SJCRH30 (cell line): ENCODE data around the gene IL1R1. TPM values are rescaled to one million over a fixed set of nuclear protein-coding genes. Genes with fewer than 3 reads are reported as not detected.
"Not testable (repeated sequence)": the region's sequence is repeated elsewhere in the genome, so short reads cannot be mapped to it uniquely, and the experiment has no call there.

Source experiments
- DNase-seq, 2 experiments: peaks; one replicate each; pipeline ENCODE4 v3.0.0-alpha.2; 2015 to 2020
- H3K27ac ChIP-seq: fragments of 250-450 bp; sonication (Bioruptor Pico); 2 replicates; pipeline ENCODE4 v1.5.1; 2020; ENCODE audit warnings: mild to moderate bottlenecking, moderate library complexity
- H3K27me3 ChIP-seq: fragments of 250-450 bp; sonication (Bioruptor Pico); 2 replicates; pipeline ENCODE4 v1.5.1; 2020; ENCODE audit warnings: mild to moderate bottlenecking, moderate library complexity
- H3K36me3 ChIP-seq: fragments of 250-450 bp; sonication (Bioruptor Pico); 2 replicates; pipeline ENCODE4 v1.5.1; 2020; ENCODE audit warnings: mild to moderate bottlenecking, moderate library complexity
- H3K4me1 ChIP-seq: fragments of 250-450 bp; sonication (Bioruptor Pico); 2 replicates; pipeline ENCODE4 v1.5.1; 2020; ENCODE audit warnings: mild to moderate bottlenecking, moderate library complexity
- H3K4me3 ChIP-seq: fragments of 250-450 bp; sonication (Bioruptor Pico); 2 replicates; pipeline ENCODE4 v1.5.1; 2020; ENCODE audit warnings: mild to moderate bottlenecking, moderate library complexity
- H3K9me3 ChIP-seq: fragments of 250-450 bp; sonication (Bioruptor Pico); replicated peaks from 2 replicates; pipeline ENCODE4 v1.5.1; 2020; ENCODE audit warnings: mild to moderate bottlenecking, moderate library complexity
- total RNA-seq: library from RNA; depleted of rRNA; stranded (reverse); fragments of >200 nt; shearing (Covaris generic); gene quantifications from 2 replicates; pipeline ENCODE4 v1.2.3, GENCODE V29; 2014

Gene IL1R1
- total RNA-seq, 1 experiment from 2014 or later, result 0.12 TPM

DNA sequence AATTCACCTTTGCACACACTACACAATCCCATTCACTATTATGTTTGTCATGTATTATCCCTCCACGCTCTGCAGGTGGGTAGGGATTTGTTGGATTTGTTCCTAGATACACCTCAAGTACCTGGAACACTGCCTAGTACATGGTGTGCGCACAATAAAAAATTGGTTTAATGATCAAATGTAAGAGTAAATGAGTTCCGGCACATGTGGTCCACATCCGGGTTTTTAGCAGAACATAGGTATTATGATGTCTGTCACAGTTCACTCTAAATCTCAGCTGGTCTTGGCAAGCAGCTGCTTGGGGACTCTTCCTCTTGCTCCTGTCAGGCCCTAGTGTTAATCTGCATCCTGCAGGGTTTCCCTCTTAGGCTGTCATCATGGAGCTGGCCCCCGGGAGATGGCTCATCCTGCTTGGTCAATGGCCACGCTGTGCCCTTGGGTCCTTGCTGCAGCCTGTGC, 21.8 kb upstream of the IL1R1 start:
- DNase-seq, result no peak
- Histone ChIP-seq H3K27ac (no peak overlapping the region), H3K4me1 (no peaks in the 10 kb centered on the region), H3K4me3 (no peak overlapping the region), H3K36me3 (no peaks in the 10 kb centered on the region), H3K27me3 (no peaks in the 10 kb centered on the region), H3K9me3 (no peaks in the 10 kb centered on the region)

DNA sequence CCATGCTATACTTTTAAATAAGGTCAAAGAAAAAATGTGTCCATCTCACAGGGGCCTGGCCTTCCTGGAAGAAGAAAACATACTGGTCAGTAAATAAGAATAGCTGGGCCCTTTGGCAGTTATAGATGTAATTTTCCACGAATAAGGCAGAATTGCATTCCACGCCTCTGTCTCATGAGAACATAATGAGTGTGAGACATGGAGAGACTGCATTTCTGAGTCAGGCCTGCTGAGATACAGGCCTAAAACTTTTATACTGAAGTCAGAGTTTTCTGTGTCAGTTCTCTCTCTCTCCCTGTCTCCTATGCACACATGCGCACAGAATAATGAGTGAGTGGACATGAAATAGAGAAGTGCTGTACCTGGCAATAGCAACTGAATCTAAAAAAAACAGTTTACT, 20.4 kb upstream of the IL1R1 start:
- no peaks in the 10 kb centered on the region for H3K9me3 ChIP-seq
- no peak overlapping the region for H3K4me3 ChIP-seq
- DNase-seq, result no peak
- H3K36me3 ChIP-seq, result no peaks in the 10 kb centered on the region
- H3K4me1 ChIP-seq, result no peaks in the 10 kb centered on the region
- no peaks in the 10 kb centered on the region for H3K27me3 ChIP-seq
- no peak overlapping the region for H3K27ac ChIP-seq

- Histone ChIP-seq H3K27me3 (no peaks in the 10 kb centered on the region), H3K9me3 (no peaks in the 10 kb centered on the region), H3K4me3 (no peak overlapping the region), H3K36me3 (no peaks in the 10 kb centered on the region), H3K4me1 (no peaks in the 10 kb centered on the region), H3K27ac (no peak overlapping the region)
- no peak for DNase-seq
Measured at GRCh38 chr2:102122909-102123308, 19.6 kb upstream of the IL1R1 start.

- not testable (repeated sequence) for H3K4me3 ChIP-seq, H3K36me3 ChIP-seq
Measured at GRCh38 chr2:102124421-102124820, 18.1 kb upstream of the IL1R1 start.

GRCh38 chr2:102126169-102126568, 16.4 kb upstream of the IL1R1 start:
- Histone ChIP-seq H3K4me1 (no peaks in the 10 kb centered on the region), H3K36me3 (no peaks in the 10 kb centered on the region), H3K4me3 (no peak overlapping the region), H3K27ac (no peak overlapping the region), H3K27me3 (no peaks in the 10 kb centered on the region), H3K9me3 (no peaks in the 10 kb centered on the region)
- DNase-seq, result no peak

More at GRCh38 chr2:102124421-102124820, 18.1 kb upstream of the IL1R1 start:
- H3K27ac ChIP-seq, DNase-seq, H3K9me3 ChIP-seq, H3K4me1 ChIP-seq, H3K27me3 ChIP-seq: not testable (repeated sequence)

DNA sequence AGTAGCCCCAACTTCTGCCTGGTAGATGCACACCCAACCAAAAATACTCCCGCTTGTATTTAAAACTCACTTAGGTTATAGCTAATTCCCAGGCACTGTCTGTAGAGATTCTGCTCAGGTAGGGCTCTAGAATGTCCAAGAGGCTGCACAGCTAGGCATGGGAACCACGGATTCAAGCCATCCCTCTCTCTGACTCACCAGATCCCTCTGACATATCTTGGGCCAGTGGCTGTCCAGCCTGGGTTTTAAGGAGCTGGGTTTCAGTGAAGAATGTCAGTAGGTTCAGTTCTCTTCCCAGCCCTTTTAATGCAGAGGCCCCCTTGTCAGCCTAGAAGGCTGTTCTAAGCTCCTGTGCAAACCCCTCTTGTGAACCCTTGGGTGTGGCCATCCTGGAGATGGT, 15.9 kb upstream of the IL1R1 start:
- H3K4me1 ChIP-seq, result no peaks in the 10 kb centered on the region
- H3K9me3 ChIP-seq, result no peaks in the 10 kb centered on the region
- DNase-seq, result no peak
- H3K36me3 ChIP-seq, result no peaks in the 10 kb centered on the region
- H3K27me3 ChIP-seq, result no peaks in the 10 kb centered on the region
- no peak overlapping the region for H3K27ac ChIP-seq
- H3K4me3 ChIP-seq, result no peak overlapping the region

- no peak overlapping the region for H3K27ac ChIP-seq
Measured at GRCh38 chr2:102129082-102129481, 13.5 kb upstream of the IL1R1 start.

DNA sequence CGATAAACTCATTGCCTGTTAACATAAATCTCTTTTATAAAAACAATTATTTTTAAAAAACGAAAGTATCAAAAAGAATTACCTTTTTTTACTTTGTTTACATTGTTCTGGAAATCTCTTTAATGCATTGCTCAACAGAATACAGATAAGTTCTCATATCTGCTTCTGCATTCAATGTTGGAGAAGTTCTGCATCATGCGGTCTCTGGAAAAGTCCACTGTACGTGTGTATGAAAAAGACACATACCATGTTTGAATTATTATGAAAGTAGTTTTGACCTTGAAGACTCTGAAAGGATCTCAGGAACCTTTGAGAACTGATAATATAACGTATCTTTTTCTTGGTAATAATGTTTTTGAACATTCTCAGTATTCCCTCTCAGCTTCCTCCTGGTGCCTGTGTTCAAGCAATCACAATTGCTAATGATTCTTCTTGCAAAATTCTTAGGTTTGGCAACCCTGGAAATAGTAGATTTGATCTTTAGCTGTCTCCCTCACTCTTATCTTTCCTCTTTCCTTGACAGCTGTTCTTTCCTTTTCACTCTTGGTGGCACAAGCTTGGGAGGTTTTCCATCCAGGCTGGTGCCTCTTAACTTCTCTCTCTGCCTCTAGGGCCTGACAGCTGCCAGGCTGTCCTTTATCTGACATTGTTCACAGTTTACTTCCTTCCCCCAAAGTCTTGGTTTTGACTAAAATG, 12.4 kb upstream of the IL1R1 start:
- no peak for DNase-seq
- H3K27ac ChIP-seq, result no peak overlapping the region

More at GRCh38 chr2:102129082-102129481, 13.5 kb upstream of the IL1R1 start:
- Histone ChIP-seq H3K4me3 (no peak overlapping the region), H3K4me1 (no peaks in the 10 kb centered on the region), H3K9me3 (no peaks in the 10 kb centered on the region), H3K36me3 (no peaks in the 10 kb centered on the region), H3K27me3 (no peaks in the 10 kb centered on the region)
- DNase-seq, result no peak

GRCh38 chr2:102130647-102130991, 11.9 kb upstream of the IL1R1 start:
- Histone ChIP-seq H3K27ac (no peak overlapping the region), H3K4me3 (no peak overlapping the region), H3K27me3 (no peaks in the 10 kb centered on the region), H3K36me3 (no peaks in the 10 kb centered on the region), H3K4me1 (no peaks in the 10 kb centered on the region), H3K9me3 (no peaks in the 10 kb centered on the region)
- no peak for DNase-seq

More for the DNA sequence above, 12.4 kb upstream of the IL1R1 start:
- H3K36me3 ChIP-seq, result no peaks in the 10 kb centered on the region
- no peak overlapping the region for H3K4me3 ChIP-seq
- H3K27me3 ChIP-seq, result no peaks in the 10 kb centered on the region
- no peaks in the 10 kb centered on the region for H3K4me1 ChIP-seq
- no peaks in the 10 kb centered on the region for H3K9me3 ChIP-seq

DNA sequence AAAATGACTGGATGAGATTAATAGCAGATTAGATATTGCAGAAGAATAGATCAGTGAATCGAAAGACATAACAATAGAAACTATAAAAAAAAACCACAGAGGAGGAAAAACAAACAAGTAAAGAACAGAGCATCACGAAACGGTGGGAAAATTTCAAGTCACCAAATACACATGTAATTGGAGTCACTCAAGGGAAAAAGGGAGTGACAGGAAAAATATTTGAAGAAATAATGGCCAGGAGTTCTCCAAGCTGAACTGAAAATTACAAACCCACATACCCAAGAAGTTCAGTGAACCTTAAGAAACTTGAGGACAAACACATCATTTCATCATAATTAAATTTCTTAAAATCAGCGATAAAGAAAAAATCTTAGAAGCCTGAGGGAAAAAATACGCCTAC, 11.0 kb upstream of the IL1R1 start:
- no peaks in the 10 kb centered on the region for H3K36me3 ChIP-seq
- no peaks in the 10 kb centered on the region for H3K9me3 ChIP-seq
- no peaks in the 10 kb centered on the region for H3K4me1 ChIP-seq
- no peak overlapping the region for H3K4me3 ChIP-seq
- H3K27me3 ChIP-seq, result no peaks in the 10 kb centered on the region
- H3K27ac ChIP-seq, result no peak overlapping the region
- DNase-seq, result no peak

GRCh38 chr2:102137138-102137537, 5.4 kb upstream of the IL1R1 start:
- no peak for DNase-seq
- Histone ChIP-seq H3K4me1 (no peaks in the 10 kb centered on the region), H3K27ac (no peak overlapping the region), H3K36me3 (no peaks in the 10 kb centered on the region), H3K9me3 (no peaks in the 10 kb centered on the region), H3K27me3 (no peaks in the 10 kb centered on the region), H3K4me3 (no peak overlapping the region)

DNA sequence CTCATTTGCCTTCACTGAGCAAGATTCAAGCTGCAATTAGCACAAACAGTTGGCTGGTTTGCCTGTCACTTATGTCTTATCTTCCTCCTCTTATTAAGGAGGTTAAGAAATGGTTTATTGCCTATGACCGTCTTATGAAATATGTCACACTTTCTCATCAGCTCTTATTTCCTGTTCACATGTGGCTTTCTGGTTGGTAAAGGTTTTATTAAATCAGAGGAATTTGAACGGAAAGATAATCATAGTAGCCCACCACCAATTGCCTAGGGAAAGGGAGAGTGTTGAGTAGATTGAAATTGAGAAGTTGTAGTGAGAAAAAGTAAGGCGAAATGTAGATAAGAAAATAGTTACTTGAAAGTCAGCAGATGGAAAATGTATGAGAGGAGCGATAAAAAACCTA, 4.2 kb upstream of the IL1R1 start:
- Histone ChIP-seq H3K4me1 (no peaks in the 10 kb centered on the region), H3K36me3 (no peaks in the 10 kb centered on the region), H3K27ac (no peak overlapping the region), H3K9me3 (no peaks in the 10 kb centered on the region), H3K4me3 (no peak overlapping the region), H3K27me3 (no peaks in the 10 kb centered on the region)
- DNase-seq, result no peak

GRCh38 chr2:102139851-102140250, 2.7 kb upstream of the IL1R1 start:
- no peak for DNase-seq
- Histone ChIP-seq H3K36me3 (no peaks in the 10 kb centered on the region), H3K4me1 (no peaks in the 10 kb centered on the region), H3K27me3 (no peaks in the 10 kb centered on the region), H3K9me3 (no peaks in the 10 kb centered on the region), H3K4me3 (no peak overlapping the region), H3K27ac (no peak overlapping the region)

GRCh38 chr2:102140377-102140776, 2.2 kb upstream of the IL1R1 start:
- no peaks in the 10 kb centered on the region for H3K9me3 ChIP-seq
- no peak overlapping the region for H3K27ac ChIP-seq
- H3K4me1 ChIP-seq, result no peaks in the 10 kb centered on the region
- no peaks in the 10 kb centered on the region for H3K36me3 ChIP-seq
- H3K27me3 ChIP-seq, result no peaks in the 10 kb centered on the region
- no peak overlapping the region for H3K4me3 ChIP-seq
- DNase-seq, result no peak

DNA sequence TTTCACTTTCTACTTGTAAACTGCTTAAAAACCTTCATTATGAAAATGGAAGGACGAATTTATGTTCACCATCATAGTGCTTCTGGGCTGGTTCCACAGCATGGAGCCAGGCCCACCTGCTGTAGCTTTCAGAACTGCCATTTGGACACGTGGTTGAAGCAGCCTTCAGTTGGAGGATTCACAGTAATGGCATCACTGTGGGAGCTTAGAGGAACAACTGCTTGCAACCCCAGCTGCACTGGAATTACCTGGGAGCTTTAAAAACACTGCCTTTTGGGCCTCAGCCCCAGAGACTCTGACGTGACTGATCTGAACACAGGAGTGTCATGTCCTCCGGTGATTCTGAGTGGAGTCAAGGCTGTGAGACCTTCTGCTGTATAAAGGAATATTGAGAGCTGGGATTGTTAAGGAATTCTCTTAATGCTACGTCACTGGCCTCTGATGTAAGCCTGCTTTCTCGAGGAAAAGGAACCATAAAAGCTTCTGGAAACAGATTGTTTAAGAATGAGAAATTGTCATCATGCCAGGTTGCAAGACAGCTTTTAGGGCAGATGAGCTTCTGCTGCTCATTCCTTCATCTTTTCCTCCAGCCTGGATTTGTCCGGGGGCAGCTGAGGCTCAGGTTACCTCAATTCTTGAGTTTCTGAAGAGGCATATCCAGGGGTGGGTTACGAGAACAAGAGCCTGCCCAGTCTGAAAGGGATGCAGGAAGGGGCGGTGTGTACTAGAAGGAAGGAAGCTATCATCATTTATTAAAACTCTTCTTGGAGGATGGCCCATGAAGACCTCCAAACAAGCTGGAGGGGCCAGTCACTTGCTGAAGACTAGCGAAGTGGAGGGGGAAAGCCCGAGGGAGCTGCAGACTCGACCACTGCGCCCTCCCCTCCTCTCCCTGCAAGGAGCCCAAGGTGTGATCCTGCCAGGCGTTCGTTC, 1.3 kb upstream of the IL1R1 start:
- H3K27me3 ChIP-seq, result no peaks in the 10 kb centered on the region
- H3K27ac ChIP-seq, result no peak overlapping the region
- DNase-seq, result no peak
- H3K36me3 ChIP-seq, result no peaks in the 10 kb centered on the region
- H3K4me3 ChIP-seq, result no peak overlapping the region
- H3K9me3 ChIP-seq, result no peaks in the 10 kb centered on the region
- no peaks in the 10 kb centered on the region for H3K4me1 ChIP-seq
